Caco-2 (cell line): ENCODE results near the gene APLNR. TPM values are rescaled to one million over a fixed set of nuclear protein-coding genes. Genes with fewer than 3 reads are reported as not detected.

Experiments used
- BruUV-seq: library from RNA; stranded (reverse); fragments of 400-500 nt; replicated peaks from 2 replicates; lab custom pipeline; 2021; lab: Mats Ljungman, UMichigan
- CTCF ChIA-PET: fragments of 300-600 bp; sonication (Branson Sonifier 250); formaldehyde crosslinking; loops from one replicate; lab custom pipeline; 2022; ENCODE audit warnings: antibody characterized with exemption; lab: Charles Lee
- POLR2A ChIA-PET: fragments of 300-600 bp; sonication (Branson Sonifier 250); formaldehyde crosslinking; loops from one replicate; lab custom pipeline; 2022; ENCODE audit warnings: antibody characterized with exemption; lab: Charles Lee
- DNase-seq, 2 experiments: peaks; one replicate each; pipeline versions ENCODE4 v3.0.0 to v3.0.0-alpha.2; 2020 to 2022
- H3K27me3 ChIP-seq: replicated peaks from 2 replicates; pipeline ENCODE4 v1.6.0; 2011; ENCODE audit warnings: low read length; ENCODE audit not compliant: control insufficient read depth, insufficient read depth
- H3K36me3 ChIP-seq: 2 replicates; pipeline ENCODE4 v1.5.1; 2011; ENCODE audit warnings: low read length; ENCODE audit not compliant: control insufficient read depth, insufficient read depth
- H3K4me1 ChIP-seq: fragments of 250-450 bp; sonication (Bioruptor Pico); 2 replicates; pipeline ENCODE4 v1.5.1; 2020; ENCODE audit warnings: mild to moderate bottlenecking
- H3K4me3 ChIP-seq: 2 replicates; pipeline ENCODE4 v1.5.1; 2011; ENCODE audit warnings: low read depth, mild to moderate bottlenecking, control low read depth, low read length
- H3K9me3 ChIP-seq: fragments of 250-450 bp; sonication (Bioruptor Pico); 2 replicates; pipeline ENCODE4 v1.5.1; 2020; ENCODE audit warnings: mild to moderate bottlenecking, moderate library complexity
- H3K27ac Mint-ChIP-seq: one replicate; pipeline ENCODE4 v1.8.0; 2022; ENCODE audit warnings: mixed read lengths; ENCODE audit not compliant: unreplicated experiment
- H3K27me3 Mint-ChIP-seq: one replicate; pipeline ENCODE4 v1.8.0; 2022; ENCODE audit warnings: mixed read lengths; ENCODE audit not compliant: insufficient read depth, unreplicated experiment
- H3K36me3 Mint-ChIP-seq: one replicate; pipeline ENCODE4 v1.8.0; 2022; ENCODE audit warnings: mild to moderate bottlenecking, mixed read lengths; ENCODE audit not compliant: insufficient read depth, unreplicated experiment
- H3K4me1 Mint-ChIP-seq: one replicate; pipeline ENCODE4 v1.8.0; 2022; ENCODE audit warnings: low read depth, mixed read lengths; ENCODE audit not compliant: unreplicated experiment
- H3K4me3 Mint-ChIP-seq: one replicate; pipeline ENCODE4 v1.8.0; 2022; ENCODE audit warnings: mild to moderate bottlenecking, moderate library complexity, mixed read lengths; ENCODE audit not compliant: unreplicated experiment
- H3K9me3 Mint-ChIP-seq: one replicate; pipeline ENCODE4 v1.8.0; 2022; ENCODE audit warnings: mixed read lengths; ENCODE audit not compliant: unreplicated experiment
- CTCF ChIP-seq, 2 experiments: fragments of 200-600 bp in 1 of 2; IDR thresholded peaks; 1 replicate in 1 of 2; 2 replicates in 1 of 2; pipeline versions ENCODE4 v1.5.1 to v1.8.0; 2011 to 2022; ENCODE audit warnings: antibody characterized with exemption in 1 of 2, control low read depth in 1 of 2, inconsistent platforms in 1 of 2, low read depth in 1 of 2, low read length in 1 of 2, mild to moderate bottlenecking in 1 of 2, moderate library complexity in 1 of 2; ENCODE audit not compliant: insufficient read depth in 1 of 2, severe bottlenecking in 1 of 2, unreplicated experiment in 1 of 2
- intact Hi-C: fragments of 100-400 bp; cut with micrococcal nuclease; formaldehyde crosslinking; loops from one replicate; pipeline ENCODE4 v1.10.0; 2022; ENCODE audit not compliant: unreplicated experiment
- total RNA-seq: library from RNA; stranded (reverse); gene quantifications from 2 replicates; pipeline ENCODE4 v1.2.3, GENCODE V29; 2022

Gene APLNR
- total RNA-seq, 1 experiment from 2014 or later: not detected

- Histone ChIP-seq H3K36me3 (no peaks in the 10 kb centered on the region), H3K9me3 (no peaks in the 10 kb centered on the region), H3K4me3 (no peak overlapping the region), H3K27me3 (no peaks in the 10 kb centered on the region), H3K4me1 (no peaks in the 10 kb centered on the region)
- no peaks in the 10 kb centered on the region for H3K9me3 Mint-ChIP-seq
- H3K4me3 Mint-ChIP-seq: no peak overlapping the region
- BruUV-seq: no TSS peak
- H3K4me1 Mint-ChIP-seq: no peaks in the 10 kb centered on the region
- H3K27ac Mint-ChIP-seq: no peak overlapping the region
- H3K27me3 Mint-ChIP-seq: peaks cover 5% of the 10 kb centered on the region
- POLR2A ChIA-PET: no interaction called here
- CTCF ChIA-PET: interaction anchor here (0.6 kb wide), 1 partner anchor 36 kb away, joined by 4 read pairs; no protein-coding TSS in a partner anchor
- intact Hi-C loops: no loop called here
- no peak for TF ChIP-seq CTCF (IDR thresholded peaks at IDR 0.05; ENCODE audit: insufficient read depth in 1 of 2, low read depth in 1 of 2, low read length in 1 of 2, severe bottlenecking in 1 of 2, unreplicated experiment in 1 of 2)
- DNase-seq: no peak
- H3K36me3 Mint-ChIP-seq: no peaks in the 10 kb centered on the region
These were observed 23.5 kb downstream of the APLNR start for GRCh38 chr11:57213342-57214097.

GRCh38 chr11:57210781-57211180 is 26.3 kb downstream of the APLNR start:
- no peak overlapping the region for H3K27ac Mint-ChIP-seq
- intact Hi-C loops: no loop called here
- H3K4me1 Mint-ChIP-seq: no peaks in the 10 kb centered on the region
- H3K4me3 ChIP-seq: no peak overlapping the region
- peaks cover 4% of the 10 kb centered on the region for H3K27me3 Mint-ChIP-seq
- POLR2A ChIA-PET: no interaction called here
- no peak for TF ChIP-seq CTCF (IDR thresholded peaks at IDR 0.05; ENCODE audit: insufficient read depth in 1 of 2, low read depth in 1 of 2, low read length in 1 of 2, severe bottlenecking in 1 of 2, unreplicated experiment in 1 of 2)
- H3K9me3 ChIP-seq: no peaks in the 10 kb centered on the region
- no TSS peak for BruUV-seq
- H3K27me3 ChIP-seq: no peaks in the 10 kb centered on the region
- H3K4me1 ChIP-seq: no peaks in the 10 kb centered on the region
- no peaks in the 10 kb centered on the region for H3K36me3 ChIP-seq
- CTCF ChIA-PET: no interaction called here
- no peaks in the 10 kb centered on the region for H3K36me3 Mint-ChIP-seq
- no peak overlapping the region for H3K4me3 Mint-ChIP-seq
- H3K9me3 Mint-ChIP-seq: no peaks in the 10 kb centered on the region
- no peak for DNase-seq

GRCh38 chr11:57207168-57207567 is 29.9 kb downstream of the APLNR start:
- ChIA-PET POLR2A (no interaction called here), CTCF (no interaction called here)
- TF ChIP-seq CTCF (IDR thresholded peaks at IDR 0.05; ENCODE audit: insufficient read depth in 1 of 2, low read depth in 1 of 2, low read length in 1 of 2, severe bottlenecking in 1 of 2, unreplicated experiment in 1 of 2): no peak
- H3K27me3 Mint-ChIP-seq: peaks cover 10% of the 10 kb centered on the region
- no peaks in the 10 kb centered on the region for H3K9me3 Mint-ChIP-seq
- no TSS peak for BruUV-seq
- no peaks in the 10 kb centered on the region for H3K4me1 Mint-ChIP-seq
- H3K4me3 Mint-ChIP-seq: no peak overlapping the region
- peaks cover 1% of the 10 kb centered on the region; the same call in 1 of the 2 replicates for H3K27me3 ChIP-seq
- no peaks in the 10 kb centered on the region for H3K36me3 ChIP-seq
- no peak overlapping the region for H3K4me3 ChIP-seq
- intact Hi-C loops: loop anchor here (5.0 kb wide), 1 partner anchor 40 kb away; no protein-coding TSS in a partner anchor
- no peaks in the 10 kb centered on the region for H3K36me3 Mint-ChIP-seq
- DNase-seq: no peak
- no peaks in the 10 kb centered on the region for H3K4me1 ChIP-seq
- H3K9me3 ChIP-seq: no peaks in the 10 kb centered on the region
- H3K27ac Mint-ChIP-seq: no peak overlapping the region
